ENCODE results near the gene ASXL1. TPM values are rescaled to one million over a fixed set of nuclear protein-coding genes. Genes with fewer than 3 reads are reported as not detected.

Gene ASXL1
- total and polyA plus RNA-seq, 10 donors: 14.1 to 149 (median 96.8) TPM

DNA sequence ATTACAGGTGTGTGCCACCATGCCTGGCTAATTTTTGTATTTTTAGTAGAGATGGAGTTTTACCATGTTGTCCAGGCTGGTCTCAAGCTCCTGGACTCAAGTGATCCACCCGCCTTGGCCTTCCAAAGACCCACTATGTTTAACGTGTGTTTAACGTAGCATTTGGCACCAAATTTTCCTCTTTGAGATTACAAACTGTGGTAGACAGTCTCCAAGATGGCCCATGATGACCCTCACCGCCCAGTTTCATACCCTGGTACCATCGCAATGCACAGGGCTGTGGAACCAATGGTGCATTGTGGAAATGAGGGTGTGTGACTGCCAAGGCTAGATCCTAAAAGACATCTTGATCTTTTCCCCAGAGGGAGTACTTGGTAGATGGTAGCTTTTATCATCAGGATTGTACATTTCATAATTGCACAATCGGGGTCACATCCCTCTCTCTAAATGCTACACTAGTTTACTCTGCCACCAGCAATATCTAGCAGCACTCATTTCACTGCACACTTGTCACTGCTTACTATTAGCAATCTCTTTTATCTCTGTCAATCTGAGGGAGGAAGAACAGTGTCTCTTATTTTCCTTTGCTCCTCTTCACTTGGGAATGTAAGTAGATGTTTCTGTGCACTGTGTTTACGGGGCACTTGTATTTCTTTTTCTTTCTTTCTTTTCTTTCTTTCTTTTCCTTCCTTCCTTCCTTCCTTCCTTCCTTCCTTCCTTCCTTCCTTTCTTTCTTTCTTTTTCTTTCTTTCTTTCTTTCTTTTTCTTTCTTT, 130.1 kb downstream of the ASXL1 start:
- TF ChIP-seq, protein P1, sequence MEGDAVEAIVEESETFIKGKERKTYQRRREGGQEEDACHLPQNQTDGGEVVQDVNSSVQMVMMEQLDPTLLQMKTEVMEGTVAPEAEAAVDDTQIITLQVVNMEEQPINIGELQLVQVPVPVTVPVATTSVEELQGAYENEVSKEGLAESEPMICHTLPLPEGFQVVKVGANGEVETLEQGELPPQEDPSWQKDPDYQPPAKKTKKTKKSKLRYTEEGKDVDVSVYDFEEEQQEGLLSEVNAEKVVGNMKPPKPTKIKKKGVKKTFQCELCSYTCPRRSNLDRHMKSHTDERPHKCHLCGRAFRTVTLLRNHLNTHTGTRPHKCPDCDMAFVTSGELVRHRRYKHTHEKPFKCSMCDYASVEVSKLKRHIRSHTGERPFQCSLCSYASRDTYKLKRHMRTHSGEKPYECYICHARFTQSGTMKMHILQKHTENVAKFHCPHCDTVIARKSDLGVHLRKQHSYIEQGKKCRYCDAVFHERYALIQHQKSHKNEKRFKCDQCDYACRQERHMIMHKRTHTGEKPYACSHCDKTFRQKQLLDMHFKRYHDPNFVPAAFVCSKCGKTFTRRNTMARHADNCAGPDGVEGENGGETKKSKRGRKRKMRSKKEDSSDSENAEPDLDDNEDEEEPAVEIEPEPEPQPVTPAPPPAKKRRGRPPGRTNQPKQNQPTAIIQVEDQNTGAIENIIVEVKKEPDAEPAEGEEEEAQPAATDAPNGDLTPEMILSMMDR (IDR thresholded peaks at IDR 0.05 in 8 of 11, conservative IDR thresholded peaks at IDR 0.05 in 3 of 11): no peak
- no peak for TF ChIP-seq POLR2A (IDR thresholded peaks at IDR 0.05)
- TF ChIP-seq POLR2AphosphoS5 (IDR thresholded peaks at IDR 0.05): no peak
- Histone ChIP-seq H3K4me1 (peaks cover 4 to 46% (median 21%) of the 10 kb centered on the region in 6 donors), H3K4me3 (no peak overlapping the region), H3K27me3 (replicated peaks in 1 of 7) (peaks cover 0 to 10% (median 0%) of the 10 kb centered on the region in 7 donors), H3K9me3 (no peaks in the 10 kb centered on the region), H3K36me3 (peaks cover 0 to 9% (median 0%) of the 10 kb centered on the region in 6 donors), H3K27ac (no peak overlapping the region)
- DNase-seq: no peak
- intact Hi-C loops (cut with DNase I; ENCODE audit: low total_unique reads): no loop called here
- 93 to 98% (median 95%) methylated on average over 7 of the region's 7 CpGs for WGBS, 5 donors

Other genes with a start within 250 kb of the ASXL1 start
- 10 to 100 TPM; 33.6 to 58.3 (median 42.7) TPM for gene TM9SF4, start 248.6 kb upstream of the ASXL1 start, total RNA-seq
- 10 to 100 TPM; 12.0 to 13.7 (median 13.3) TPM for gene TM9SF4, start 248.6 kb upstream of the ASXL1 start, polyA plus RNA-seq
- 10 to 100 TPM; 11.9 to 16.6 (median 12.5) TPM for gene PLAGL2, start 150.6 kb upstream of the ASXL1 start, total RNA-seq
- 1 to 10 TPM; 2.2 to 4.0 (median 2.2) TPM for gene PLAGL2, start 150.6 kb upstream of the ASXL1 start, polyA plus RNA-seq
- gene POFUT1, start 150.5 kb upstream of the ASXL1 start, total RNA-seq: 10 to 100 TPM; 19.5 to 26.3 (median 21.5) TPM
- gene POFUT1, start 150.5 kb upstream of the ASXL1 start, polyA plus RNA-seq: 1 to 10 TPM; 3.8 to 7.5 (median 4.7) TPM
- gene KIF3B, start 80.7 kb upstream of the ASXL1 start, total RNA-seq: 10 to 100 TPM; 19.2 to 25.9 (median 23.9) TPM
- gene KIF3B, start 80.7 kb upstream of the ASXL1 start, polyA plus RNA-seq: 1 to 10 TPM; 3.8 to 7.3 (median 4.7) TPM
- gene NOL4L, start 227.0 kb downstream of the ASXL1 start, total RNA-seq: 10 to 100 TPM; 25.3 to 45.4 (median 34.9) TPM
- gene NOL4L, start 227.0 kb downstream of the ASXL1 start, polyA plus RNA-seq: 1 to 10 TPM; 3.4 to 8.4 (median 4.2) TPM